Fibroblast of lung (primary cell): Measurements from ENCODE around the gene CTNNA2. TPM values are rescaled to one million over a fixed set of nuclear protein-coding genes. Genes with fewer than 3 reads are reported as not detected.

Source experiments
- DNase-seq, 2 donors: peaks; one replicate each; pipeline versions ENCODE4 v3.0.0 to v3.0.0-alpha.2; 2010; ENCODE audit warnings: low read depth in 2 of 2
- H2AFZ ChIP-seq: 2 replicates; pipeline ENCODE4 v1.5.1; 2012; ENCODE audit warnings: low read length, control low read depth, inconsistent platforms
- H3K27ac ChIP-seq: 2 replicates; pipeline ENCODE4 v1.5.1; 2011; ENCODE audit warnings: low read length, control low read depth; ENCODE audit not compliant: insufficient read depth
- H3K27me3 ChIP-seq: 2 replicates; pipeline ENCODE4 v1.5.1; 2011; ENCODE audit warnings: mild to moderate bottlenecking, low read length; ENCODE audit not compliant: control insufficient read depth, insufficient read depth
- H3K36me3 ChIP-seq: 2 replicates; pipeline ENCODE4 v1.5.1; 2011; ENCODE audit warnings: low read length; ENCODE audit not compliant: control insufficient read depth, insufficient read depth
- H3K4me1 ChIP-seq: 2 replicates; pipeline ENCODE4 v1.5.1; 2011; ENCODE audit warnings: low read length; ENCODE audit not compliant: control insufficient read depth, insufficient read depth; ENCODE audit errors: extremely low read depth
- H3K4me2 ChIP-seq: 2 replicates; pipeline ENCODE4 v1.5.1; 2011; ENCODE audit warnings: low read length, control low read depth; ENCODE audit not compliant: insufficient read depth; ENCODE audit errors: extremely low read depth
- H3K4me3 ChIP-seq, 4 experiments: fragments of 200-600 bp in 1 of 4; sonication (generic) in 1 of 4; replicated peaks in 1 of 4; 2 replicates each; pipeline ENCODE4 v1.5.1; 2011 to 2016; ENCODE audit warnings: low read length in 4 of 4, low read depth in 3 of 4, mild to moderate bottlenecking in 3 of 4, control low read depth in 2 of 4, inconsistent platforms in 1 of 4, mixed read lengths in 1 of 4; ENCODE audit not compliant: insufficient read depth in 1 of 4; ENCODE audit errors: control extremely low read depth in 1 of 4
- H3K79me2 ChIP-seq: 2 replicates; pipeline ENCODE4 v1.5.1; 2012; ENCODE audit warnings: mild to moderate bottlenecking, low read length, inconsistent platforms; ENCODE audit not compliant: control insufficient read depth, insufficient read depth
- H3K9ac ChIP-seq: 2 replicates; pipeline ENCODE4 v1.5.1; 2011; ENCODE audit warnings: mild to moderate bottlenecking, low read length, control low read depth; ENCODE audit not compliant: insufficient read depth
- H3K9me3 ChIP-seq: 2 replicates; pipeline ENCODE4 v1.5.1; 2012; ENCODE audit warnings: low read depth, low read length; ENCODE audit not compliant: control insufficient read depth, insufficient read depth
- H4K20me1 ChIP-seq: 2 replicates; pipeline ENCODE4 v1.5.1; 2011; ENCODE audit warnings: low read length; ENCODE audit not compliant: control insufficient read depth, insufficient read depth; ENCODE audit errors: extremely low read depth
- CTCF ChIP-seq, 2 donors: IDR thresholded peaks in 1 of 2; conservative IDR thresholded peaks in 1 of 2; 1 replicate in 1 of 2; 2 replicates in 1 of 2; pipeline ENCODE4 v1.5.1; 2011 to 2012; ENCODE audit warnings: low read length in 2 of 2, control low read depth in 1 of 2, inconsistent platforms in 1 of 2, low read depth in 1 of 2, mild to moderate bottlenecking in 1 of 2
- EZH2 ChIP-seq: IDR thresholded peaks from 2 replicates; pipeline ENCODE4 v1.5.1; 2012; ENCODE audit warnings: low read length, control low read depth, mild to moderate bottlenecking; ENCODE audit errors: missing control alignments
- polyA plus RNA-seq, 2 donors: library from polyadenylated mRNA; depleted of rRNA in 1 of 2; stranded (reverse) in 1 of 2; unstranded in 1 of 2; fragments of >200 nt; gene quantifications; 2 replicates each; pipeline ENCODE4 v1.2.1, GENCODE V29; 2011 to 2012; ENCODE audit warnings: missing spikeins in 1 of 2
- total RNA-seq: library from RNA; depleted of rRNA; stranded (reverse); fragments of >200 nt; gene quantifications from 2 replicates; pipeline ENCODE4 v1.2.1, GENCODE V29; 2014

Gene CTNNA2
- total and polyA plus RNA-seq, 2 donors (not counting 1 experiment from before 2014, with no cell fraction given), result not detected

- H2AFZ ChIP-seq, result no peak overlapping the region
- no peak overlapping the region for H3K27ac ChIP-seq
- no peaks in the 10 kb centered on the region for H3K4me1 ChIP-seq
- H3K27me3 ChIP-seq, result no peaks in the 10 kb centered on the region
- peak in 1 of 2 donors; percentile 10 for DNase-seq
- no peaks in the 10 kb centered on the region for H3K9me3 ChIP-seq
- H3K36me3 ChIP-seq, result no peaks in the 10 kb centered on the region
- H3K4me2 ChIP-seq, result no peak overlapping the region
- no peaks in the 10 kb centered on the region for H3K79me2 ChIP-seq
- H3K9ac ChIP-seq, result no peak overlapping the region
- TF ChIP-seq CTCF (conservative IDR thresholded peaks at IDR 0.05 in 1 of 2, IDR thresholded peaks at IDR 0.05 in 1 of 2; ENCODE audit: low read depth in 1 of 2, low read length in 2 of 2) (no peak), EZH2 (no peak)
- no peak overlapping the region for H3K4me3 ChIP-seq
- no peaks in the 10 kb centered on the region for H4K20me1 ChIP-seq
Measured at GRCh38 chr2:80351231-80351630, 838.4 kb downstream of the CTNNA2 start.

GRCh38 chr2:80354858-80355257, 842.0 kb downstream of the CTNNA2 start:
- H2AFZ ChIP-seq, result no peak overlapping the region
- no peaks in the 10 kb centered on the region for H3K36me3 ChIP-seq
- no peaks in the 10 kb centered on the region for H3K9me3 ChIP-seq
- H3K27ac ChIP-seq, result no peak overlapping the region
- H3K9ac ChIP-seq, result no peak overlapping the region
- no peak overlapping the region for H3K4me2 ChIP-seq
- H3K4me1 ChIP-seq, result no peaks in the 10 kb centered on the region
- H3K79me2 ChIP-seq, result no peaks in the 10 kb centered on the region
- TF ChIP-seq CTCF (conservative IDR thresholded peaks at IDR 0.05 in 1 of 2, IDR thresholded peaks at IDR 0.05 in 1 of 2; ENCODE audit: low read depth in 1 of 2, low read length in 2 of 2) (no peak), EZH2 (no peak)
- DNase-seq, result no peak
- no peaks in the 10 kb centered on the region for H3K27me3 ChIP-seq
- no peak overlapping the region for H3K4me3 ChIP-seq
- no peaks in the 10 kb centered on the region for H4K20me1 ChIP-seq

GRCh38 chr2:80361904-80362303, 849.1 kb downstream of the CTNNA2 start:
- H3K27ac ChIP-seq, result no peak overlapping the region
- H4K20me1 ChIP-seq, result no peaks in the 10 kb centered on the region
- DNase-seq, result no peak
- no peaks in the 10 kb centered on the region for H3K4me1 ChIP-seq
- H3K4me3 ChIP-seq, result no peak overlapping the region
- H3K4me2 ChIP-seq, result no peak overlapping the region
- no peaks in the 10 kb centered on the region for H3K9me3 ChIP-seq
- H3K9ac ChIP-seq, result no peak overlapping the region
- TF ChIP-seq CTCF (conservative IDR thresholded peaks at IDR 0.05 in 1 of 2, IDR thresholded peaks at IDR 0.05 in 1 of 2; ENCODE audit: low read depth in 1 of 2, low read length in 2 of 2) (no peak), EZH2 (no peak)
- no peaks in the 10 kb centered on the region for H3K36me3 ChIP-seq
- H2AFZ ChIP-seq, result no peak overlapping the region
- H3K27me3 ChIP-seq, result no peaks in the 10 kb centered on the region
- no peaks in the 10 kb centered on the region for H3K79me2 ChIP-seq
